Activated CD4-positive, alpha-beta T cell treated with anti-CD3 and anti-CD28 coated beads, Interleukin-2, Interleukin-6, amounts not matched to agents 100 ng/mL and 50 ng/mL, durations not matched to agents 16 hours and 8 hours (primary cell): ENCODE data around the gene RFWD3.

Experiments
- DNase-seq: peaks from one replicate; pipeline ENCODE4 v3.0.0-alpha.2; 2020

RFWD3 gene

DNA sequence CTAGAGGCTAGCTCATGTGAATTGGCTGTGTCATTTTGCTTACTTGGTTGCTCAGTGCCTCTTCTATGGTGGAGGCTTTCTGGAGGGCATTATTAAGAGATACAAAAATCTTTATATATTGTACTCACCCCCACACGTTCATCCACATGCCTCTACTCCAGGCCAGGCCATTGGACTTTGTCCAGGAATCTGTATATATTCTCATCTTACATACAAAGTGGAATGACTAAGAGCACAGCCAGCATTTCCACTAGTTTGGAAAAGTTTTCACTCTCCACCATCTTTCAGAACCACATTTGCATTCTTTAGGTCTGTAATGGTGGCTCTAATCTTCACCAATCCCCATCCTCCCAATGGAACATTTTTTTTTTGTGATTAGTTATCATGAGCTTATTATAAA lies 55.0 kb downstream of the RFWD3 start:
- DNase-seq = no peak

DNA sequence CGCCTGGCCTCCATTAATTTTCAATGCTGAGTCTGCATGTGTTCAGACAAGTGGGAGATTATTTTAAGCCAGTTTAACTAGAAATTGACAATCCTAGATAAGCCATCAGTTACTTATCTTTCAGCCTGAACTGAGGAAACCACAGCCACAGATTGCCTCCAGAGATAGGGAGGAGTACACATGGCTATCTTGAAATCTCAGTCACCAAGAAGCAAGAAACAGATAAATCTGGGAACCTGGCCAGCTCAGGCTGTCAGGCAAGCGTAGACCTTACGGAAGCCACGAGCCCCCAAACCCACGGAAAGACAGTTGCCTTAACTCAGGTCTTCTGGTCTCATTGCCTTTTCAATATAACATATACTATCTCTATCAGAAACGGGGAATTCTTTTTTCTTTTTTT lies 57.7 kb downstream of the RFWD3 start:
- peak; percentile 66 for DNase-seq

DNA sequence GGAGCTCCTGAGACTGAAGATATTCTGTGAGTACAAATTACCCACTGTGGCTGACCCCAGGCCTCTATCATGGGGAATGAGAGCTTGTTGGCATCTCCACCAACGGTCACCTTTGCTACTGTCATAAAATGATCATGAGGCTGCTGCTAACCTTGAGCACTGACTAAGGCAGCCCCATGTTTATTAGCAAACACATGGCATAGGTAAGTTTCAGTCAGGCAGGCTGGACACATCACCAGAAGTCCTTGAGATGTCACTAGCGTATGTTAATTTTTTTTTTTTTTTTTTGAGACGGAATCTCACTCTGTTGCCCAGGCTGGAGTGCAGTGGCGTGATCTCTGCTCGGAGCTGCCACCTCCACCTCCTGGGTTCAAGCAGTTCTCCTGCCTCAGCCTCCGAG lies 58.3 kb downstream of the RFWD3 start:
- DNase-seq = no peak

DNA sequence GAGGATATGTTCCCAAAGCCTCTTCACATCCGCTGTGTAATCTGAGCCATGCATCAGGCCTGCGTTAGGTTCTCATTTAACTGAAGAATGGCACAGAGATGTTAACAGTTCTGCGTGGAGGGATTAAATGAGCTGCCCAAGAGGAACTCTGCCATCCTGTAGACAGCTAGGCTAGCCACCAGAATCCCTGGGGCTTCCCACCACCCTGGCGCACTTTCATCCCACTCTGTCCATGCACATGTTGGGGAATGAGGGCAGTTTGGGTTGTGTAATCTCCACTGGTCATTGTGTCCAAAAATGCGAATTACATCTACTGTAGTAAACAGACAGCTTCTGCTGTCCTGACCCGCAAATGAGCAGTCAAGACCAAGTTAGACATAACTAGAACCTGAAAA lies 58.7 kb downstream of the RFWD3 start:
- no peak for DNase-seq

DNA sequence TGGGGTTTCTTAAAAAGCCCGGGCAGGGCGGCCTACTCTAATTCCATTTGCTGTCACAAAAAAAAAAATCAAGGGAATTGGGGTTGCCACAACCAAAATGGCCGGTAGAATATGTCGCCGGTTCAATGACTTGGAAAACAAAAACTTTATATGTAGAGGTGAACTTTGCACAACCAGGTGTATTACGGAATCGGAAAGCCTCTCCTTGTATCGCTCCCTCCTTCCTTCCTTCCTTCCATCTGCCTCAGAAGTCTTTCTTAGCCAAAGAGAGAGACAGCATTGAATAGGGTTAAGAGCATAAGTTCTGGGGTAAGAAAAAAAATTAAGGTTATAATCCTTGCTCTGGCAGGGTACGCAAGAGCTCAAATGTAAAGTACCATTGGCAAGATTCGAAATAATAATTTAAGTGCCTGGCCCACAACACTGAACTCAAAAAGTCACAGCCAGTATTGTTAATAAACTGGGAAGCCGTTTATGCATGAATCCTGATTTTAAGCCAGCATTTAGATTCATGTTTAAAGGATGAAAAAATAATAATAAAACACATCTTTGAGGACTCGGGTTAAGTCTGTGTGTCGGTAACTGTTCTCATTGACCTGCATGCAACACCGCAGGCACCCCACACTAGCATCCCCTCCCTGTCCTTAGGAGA lies 59.2 kb downstream of the RFWD3 start:
- no peak for DNase-seq

DNA sequence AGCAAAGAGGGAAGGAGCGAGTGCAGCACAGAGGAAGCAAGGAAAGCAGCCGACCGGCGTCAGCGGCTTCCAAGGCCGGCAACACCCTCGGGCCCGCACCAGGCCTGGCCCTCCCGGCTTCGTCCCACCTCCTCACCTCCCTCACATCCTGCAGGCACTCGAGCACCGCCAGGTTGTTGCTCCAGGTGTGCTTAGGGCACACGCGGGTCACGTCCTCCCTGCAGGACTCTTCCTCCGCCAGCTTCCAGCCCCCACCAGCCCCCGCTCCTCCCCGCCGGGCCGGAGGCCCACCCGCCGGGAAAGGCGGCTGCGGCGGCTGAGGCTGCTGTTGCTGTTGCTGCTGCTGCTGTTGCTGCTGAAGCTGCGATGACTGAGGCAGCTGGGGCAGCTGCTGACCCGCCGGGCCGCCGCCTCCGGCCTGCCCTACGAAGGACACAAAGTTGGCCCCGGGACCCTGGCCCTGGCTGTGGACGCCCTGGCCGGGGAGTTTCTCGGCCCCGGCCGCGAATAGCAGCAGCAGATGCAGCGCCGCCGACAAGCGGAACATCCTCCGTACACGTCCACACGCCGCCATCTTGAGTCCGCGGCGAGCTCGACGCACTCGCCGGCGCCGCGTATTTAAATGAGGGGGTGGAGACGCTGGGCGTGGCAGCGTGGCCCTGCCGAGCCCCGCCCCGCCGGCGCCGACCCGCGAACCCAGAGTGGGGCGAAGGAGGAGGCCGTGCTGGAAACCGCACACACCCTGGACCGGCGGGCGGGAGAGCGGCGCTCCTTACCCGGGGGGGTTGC lies 60.0 kb downstream of the RFWD3 start, which contains the start of gene GLG1:
Gene GLG1, minus strand, starts transcription at position 594 of the 789 bp plus-strand sequence. Its CDS starts 20 bp downstream, at position 574.
- peak; percentile 94 for DNase-seq

DNA sequence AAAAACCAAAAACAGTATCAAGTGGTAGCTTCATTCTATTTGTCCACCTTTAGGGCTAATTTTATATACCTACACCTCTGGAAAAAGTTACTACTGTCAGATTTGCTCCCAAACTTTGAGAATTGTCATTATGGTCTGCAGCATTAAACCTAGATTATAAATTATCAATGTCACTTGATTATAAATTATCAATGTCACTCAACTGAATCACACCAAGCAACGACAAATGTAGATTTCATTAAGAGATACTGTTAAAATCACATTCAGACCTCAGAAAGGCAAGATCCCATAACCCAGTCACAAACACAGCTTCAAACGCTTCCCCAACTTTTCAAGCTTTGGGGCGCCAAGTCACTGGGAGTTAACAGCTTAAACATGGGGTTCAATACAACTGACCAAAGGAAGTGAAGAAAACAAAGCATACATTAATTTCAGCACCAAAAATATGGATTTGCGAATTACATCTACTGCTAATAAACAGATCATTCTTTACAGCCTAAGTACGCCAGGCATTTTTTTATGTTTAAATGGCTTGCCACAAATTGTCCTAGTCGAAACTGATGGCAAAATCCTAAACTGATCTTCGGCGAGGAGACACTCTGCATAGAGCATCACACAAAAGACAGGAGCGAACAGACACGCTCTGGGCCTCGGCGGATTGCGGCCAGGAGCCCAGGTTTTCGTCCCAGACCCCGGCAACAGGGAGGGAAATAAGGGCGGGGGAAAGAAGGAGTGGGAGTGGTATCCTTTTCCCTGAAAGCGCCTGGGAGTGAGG lies 60.7 kb downstream of the RFWD3 start:
- DNase-seq = no peak

DNA sequence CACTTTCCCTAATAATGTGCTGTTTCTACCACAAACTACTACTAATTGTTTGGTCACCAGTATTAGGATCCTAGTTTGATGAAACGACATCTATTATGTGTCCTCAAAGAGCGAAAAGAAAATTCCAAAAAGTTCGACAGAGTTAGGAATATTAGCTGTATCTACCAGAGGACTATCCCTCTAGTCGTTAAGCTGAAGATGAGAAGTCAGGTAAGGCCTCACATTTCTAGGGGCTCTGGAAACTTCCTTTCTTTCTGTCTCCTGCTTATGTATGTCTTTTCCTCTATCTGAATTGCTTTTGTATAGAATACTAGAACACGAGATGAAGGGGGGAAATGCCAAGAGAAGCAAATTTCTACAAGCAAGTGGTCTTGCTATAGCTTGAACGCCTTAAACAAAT lies 61.3 kb downstream of the RFWD3 start:
- DNase-seq = no peak

DNA sequence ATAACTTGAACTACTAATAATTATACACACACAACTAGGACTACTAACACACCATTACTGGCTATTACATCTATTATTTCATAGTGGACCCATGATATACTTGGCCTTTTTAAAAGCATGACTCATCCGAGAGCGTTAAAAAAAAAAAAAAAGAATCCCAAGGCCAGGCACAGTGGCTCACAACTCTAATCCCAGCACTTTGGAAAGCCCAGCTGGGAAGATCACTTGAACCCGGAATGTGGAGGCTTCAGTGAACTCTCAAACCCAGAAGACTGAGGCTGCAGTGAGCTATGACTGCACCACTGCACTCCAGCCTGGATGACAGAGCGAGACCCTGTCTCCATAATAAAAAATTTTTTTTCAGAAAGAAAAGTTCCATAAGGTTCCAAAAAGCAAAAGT lies 62.8 kb downstream of the RFWD3 start:
- DNase-seq = no peak

DNA sequence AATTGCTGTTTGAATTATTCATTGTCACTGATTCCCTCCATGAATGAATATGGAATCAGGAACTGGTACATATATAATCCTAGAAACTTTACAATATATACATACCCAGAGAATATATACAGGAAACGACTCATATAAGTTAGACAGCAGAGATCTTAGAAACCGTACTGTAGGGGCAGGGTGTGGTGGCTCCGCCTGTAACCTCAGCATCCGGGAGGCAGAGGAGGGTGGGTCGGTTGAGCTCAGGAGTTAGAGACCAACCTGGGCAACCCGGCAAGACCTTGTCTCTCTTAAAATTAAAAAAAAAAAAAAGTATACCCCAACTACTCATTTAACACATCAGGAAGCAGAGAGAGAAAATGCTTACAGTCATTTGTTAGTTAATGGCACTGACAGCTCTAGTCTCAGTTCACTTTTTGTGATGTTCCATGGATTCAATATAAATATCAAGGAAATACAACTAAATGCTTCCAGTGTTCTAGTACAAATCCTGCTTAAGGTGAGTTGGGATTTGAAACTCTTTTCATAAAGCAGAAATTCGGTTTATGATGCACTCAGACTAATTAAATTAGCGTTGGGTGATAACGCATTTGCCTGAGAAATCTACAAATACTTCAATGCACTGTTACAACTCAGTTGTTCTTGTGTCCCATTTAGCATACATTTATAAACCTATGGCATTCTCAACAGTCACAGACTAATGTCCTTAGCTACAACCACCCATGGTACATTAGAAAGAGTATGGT lies 65.4 kb downstream of the RFWD3 start:
- peak; percentile 76 for DNase-seq

DNA sequence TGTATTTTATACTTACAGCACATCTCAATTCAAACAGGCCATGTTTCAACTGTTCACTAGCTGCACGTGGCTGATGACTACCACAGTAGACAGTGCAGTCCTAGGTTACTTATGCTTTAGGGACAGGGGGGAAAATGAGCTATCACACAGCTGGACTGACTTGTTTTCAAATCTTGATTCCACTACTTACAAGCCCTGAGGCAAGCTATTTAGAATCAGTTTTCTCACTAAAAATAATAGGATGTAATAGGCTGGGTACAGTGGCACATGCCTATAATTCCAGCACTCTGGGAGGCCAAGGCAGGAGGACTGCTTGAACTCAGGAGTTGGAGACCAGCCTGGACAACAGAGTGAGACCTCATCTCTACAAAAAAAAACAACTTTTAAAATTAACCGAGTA lies 70.1 kb downstream of the RFWD3 start:
- no peak for DNase-seq

DNA sequence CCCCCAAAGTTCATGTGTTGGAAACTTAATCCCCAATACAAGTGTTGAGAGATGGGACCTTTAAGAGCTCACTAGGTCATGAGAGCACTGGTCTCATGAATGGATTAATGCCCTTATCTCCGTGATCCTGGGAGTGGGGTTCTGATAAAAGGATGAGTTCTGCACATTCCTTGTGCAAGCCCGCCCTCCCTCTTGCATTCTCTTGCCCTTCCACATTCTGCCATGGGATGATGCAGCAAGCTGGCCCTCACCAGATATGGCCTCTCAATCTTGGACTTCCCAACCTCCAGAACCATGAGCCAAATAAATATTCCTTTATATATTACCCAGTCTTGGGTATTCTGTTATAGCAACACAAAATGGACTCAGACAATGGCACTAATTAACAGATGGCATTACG lies 73.8 kb downstream of the RFWD3 start:
- DNase-seq = no peak

DNA sequence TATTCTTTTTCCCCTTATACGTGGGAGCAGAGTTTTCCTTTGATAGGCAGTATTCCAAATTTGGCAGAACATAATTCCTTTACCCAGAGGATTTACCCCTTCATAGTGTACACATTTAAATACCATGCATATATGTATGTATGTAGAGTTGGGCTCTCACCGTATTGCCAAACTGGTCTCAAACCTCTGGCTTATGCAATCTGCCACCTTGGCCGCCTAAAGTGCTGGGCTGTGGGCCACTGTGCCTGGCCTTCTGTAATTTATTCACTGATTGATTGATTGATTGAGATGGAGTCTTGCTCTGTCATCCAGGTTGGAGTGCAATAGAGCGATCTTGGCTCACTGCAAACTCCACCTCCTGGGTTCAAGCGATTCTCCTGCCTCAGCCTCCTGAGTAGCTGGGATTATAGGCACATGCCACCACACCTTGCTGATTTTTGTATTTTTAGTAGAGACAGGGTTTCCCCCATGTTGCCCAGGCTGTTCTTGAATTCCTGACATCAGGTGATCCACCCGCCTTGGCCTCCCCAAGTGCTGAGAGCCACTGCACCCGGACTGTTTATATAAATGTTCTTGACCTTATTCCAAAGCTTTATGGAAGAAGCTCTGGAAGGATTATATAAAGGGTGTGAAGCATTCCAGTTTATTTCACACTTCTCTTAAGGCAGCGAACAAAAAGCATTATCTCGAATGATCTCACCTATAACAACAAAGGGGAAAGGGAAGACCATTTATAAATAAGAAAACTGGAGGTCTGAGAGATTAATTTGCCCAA lies 74.6 kb downstream of the RFWD3 start:
- no peak for DNase-seq

DNA sequence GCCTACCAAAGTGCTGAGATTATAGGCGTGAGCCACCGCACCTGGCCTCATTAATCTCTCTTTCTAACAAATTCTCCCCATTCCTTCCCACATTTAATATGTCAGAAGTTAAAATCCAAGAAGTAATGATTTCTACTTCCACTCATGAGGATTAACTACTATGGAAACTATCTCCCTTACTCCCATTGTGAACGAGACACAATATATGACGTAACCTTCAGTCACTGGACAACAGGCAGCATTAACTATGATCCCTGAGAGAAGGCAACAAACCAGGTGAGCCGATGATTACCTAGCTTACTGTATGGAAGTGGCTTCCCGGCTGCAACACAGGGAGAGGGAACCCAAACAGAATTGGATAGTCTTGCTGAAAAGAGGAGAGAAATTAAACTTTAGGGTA lies 79.7 kb downstream of the RFWD3 start:
- no peak for DNase-seq

DNA sequence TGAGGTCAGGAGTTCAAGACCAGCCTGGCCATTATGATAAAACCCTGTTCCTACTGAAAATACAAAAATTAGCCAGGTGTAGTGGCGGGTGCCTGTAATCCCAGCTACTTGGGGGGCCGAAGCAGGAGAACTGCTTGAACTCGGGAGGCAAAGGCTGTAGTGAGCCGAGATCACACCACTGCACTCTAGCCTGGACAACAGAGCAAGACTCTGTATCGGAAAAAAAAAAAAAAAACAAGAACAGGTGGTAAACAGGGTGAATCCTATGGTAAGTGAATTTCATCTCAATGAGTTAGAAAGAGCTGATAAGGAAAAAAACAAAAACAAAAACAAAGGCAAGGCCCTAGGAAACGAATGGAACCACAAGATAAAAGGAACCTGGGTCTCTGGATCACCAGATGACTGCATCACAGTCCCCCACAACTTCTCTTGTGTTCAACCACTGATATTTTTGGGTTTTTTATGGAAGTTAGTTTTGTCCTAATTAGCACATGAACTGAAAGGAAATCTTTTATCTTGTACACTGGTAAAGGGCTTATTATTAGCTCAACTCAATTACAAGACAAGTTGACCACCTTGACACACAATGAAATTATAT lies 80.7 kb downstream of the RFWD3 start:
- no peak for DNase-seq

DNA sequence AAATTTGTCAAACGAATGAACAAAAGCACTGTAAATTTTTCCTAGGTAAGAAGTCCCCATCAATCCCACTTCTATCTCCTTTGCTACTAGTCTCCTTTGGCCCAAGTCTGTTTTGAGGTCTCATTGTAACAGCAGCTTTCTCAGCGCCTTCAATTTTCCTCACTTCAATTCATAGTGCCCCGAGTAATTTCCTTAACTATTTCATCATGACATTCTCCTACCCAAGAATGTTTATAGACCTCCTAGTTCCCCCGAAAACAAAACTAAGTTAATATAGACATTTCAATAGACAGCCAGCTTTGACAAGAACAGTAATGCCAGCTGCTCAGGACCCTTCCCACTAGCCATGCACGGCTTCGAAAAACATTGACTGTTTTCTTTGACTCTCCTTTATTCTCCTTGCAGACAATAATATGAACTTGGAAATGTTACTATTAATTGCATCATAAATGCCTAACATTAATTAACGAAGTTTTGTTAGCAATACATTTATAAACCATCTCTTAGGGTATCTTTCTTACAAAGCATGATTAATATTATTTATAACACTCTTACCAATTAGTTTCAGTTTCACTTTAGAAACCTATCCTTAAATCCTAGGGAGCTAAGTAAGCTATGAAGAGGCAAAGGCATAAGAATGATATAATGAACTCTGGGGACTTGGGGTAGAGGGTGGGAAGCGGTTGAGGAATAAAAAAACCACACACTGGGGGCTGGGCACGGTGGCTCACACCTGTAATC lies 82.6 kb downstream of the RFWD3 start:
- no peak for DNase-seq

DNA sequence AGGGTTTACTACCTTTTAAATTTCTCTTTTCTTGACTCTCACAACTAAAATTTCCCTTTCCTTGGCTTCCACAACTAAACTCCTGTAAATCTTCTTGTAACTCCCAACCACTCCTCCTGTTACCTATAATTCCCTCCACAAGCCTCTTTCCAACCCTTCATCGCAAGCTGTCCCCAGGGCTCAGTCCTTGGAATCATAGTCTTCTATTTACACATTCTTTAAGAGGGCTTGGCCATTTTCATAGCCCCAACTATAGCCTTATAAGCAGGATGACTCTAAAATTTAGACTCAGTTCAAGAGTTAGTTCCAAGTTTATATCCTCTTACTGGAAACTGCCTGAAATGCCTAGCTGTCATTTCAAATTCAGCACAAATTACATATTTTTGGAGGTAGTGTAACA lies 83.7 kb downstream of the RFWD3 start:
- DNase-seq = no peak

DNA sequence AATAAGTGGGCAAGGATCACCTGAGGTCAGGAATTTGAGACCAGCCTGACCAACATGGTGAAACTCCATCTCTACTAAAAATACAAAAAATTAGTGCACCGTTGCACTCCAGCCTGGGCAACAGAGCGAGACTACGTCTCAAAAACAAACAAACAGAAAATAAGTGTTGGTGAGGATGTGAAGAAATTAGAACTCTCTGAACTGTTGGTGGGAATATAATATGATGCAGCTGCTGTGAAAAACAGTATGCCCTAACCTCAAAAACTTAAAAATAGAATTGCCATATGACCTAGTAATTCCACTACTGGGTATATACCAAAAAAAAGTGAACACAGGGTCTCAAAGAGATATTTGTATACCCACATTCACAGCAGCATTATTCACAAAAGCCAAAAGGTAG lies 85.8 kb downstream of the RFWD3 start:
- DNase-seq = no peak

DNA sequence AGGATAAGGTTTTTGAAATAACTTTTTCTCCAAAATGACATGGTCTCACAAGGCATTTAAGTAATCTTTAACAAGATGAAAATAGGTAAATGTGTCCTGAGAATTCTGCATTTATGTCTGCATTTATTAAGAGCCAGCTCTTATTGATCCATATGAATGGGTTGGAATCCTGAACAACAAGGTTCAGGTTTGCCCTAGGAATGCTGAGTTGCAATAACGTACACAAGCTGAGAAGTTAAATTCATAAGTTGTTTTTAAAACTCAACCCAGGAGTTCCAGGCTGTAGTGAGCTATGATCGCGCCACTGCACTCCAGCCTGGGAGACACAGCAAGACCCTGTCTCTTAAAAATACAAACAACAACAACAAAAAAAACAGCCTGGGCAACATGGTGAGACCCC lies 87.8 kb downstream of the RFWD3 start:
- no peak for DNase-seq

DNA sequence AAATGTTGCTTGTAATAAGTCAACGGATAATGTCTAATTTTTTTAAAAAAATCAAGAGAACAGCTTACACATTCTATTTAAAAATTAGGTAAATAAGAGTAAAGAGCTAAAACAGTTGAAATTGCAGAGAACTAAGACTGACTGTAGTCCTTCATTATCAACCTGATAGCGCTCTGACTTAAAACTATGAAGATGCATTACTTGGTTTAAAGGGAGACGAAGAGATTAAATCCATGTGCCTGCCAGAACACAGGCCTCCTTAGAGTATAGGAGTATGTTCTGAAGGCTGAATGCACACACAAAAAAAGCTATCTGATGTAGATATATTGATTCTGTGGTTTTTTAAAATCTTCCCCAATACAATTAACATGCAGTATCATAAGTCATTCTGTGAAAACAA lies 88.2 kb downstream of the RFWD3 start:
- no peak for DNase-seq

DNA sequence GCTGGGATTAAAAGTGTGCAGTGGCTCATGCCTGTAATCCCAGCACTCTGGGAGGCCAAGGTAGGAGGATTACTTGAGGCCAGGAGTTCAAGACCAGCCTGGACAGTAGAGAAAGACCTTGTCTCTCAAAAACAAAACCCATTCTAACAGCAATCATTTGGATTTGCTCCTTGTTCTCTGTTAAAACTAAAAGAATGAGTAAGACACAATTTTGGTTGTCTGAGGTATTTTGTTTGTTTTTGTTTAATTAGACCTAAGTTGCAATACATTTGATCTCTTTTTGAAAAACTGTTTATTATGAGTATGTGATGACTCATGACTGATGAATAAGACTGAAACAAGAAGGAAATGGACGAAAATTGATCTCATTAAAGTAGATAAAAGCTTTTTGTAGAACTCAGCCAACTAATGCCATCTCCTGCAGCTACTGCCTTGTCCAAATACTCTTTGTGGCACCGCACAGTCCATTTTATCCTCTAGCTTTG lies 88.8 kb downstream of the RFWD3 start:
- peak; percentile 49 for DNase-seq
